ENCODE data around the gene ATP4A. TPM values are rescaled to one million over a fixed set of nuclear protein-coding genes. Genes with fewer than 3 reads are reported as not detected.

The ATP4A gene
- polyA plus RNA-seq, 4 donors: 0.36 TPM; not detected in 3

- H3K9me3 ChIP-seq (ENCODE audit: control insufficient read depth in 2 of 2, insufficient read depth in 1 of 2, low read depth in 1 of 2, low read length in 1 of 2): peaks cover 0 to 22% of the 10 kb centered on the region in 2 donors
- no peak overlapping the region for H3K4me3 ChIP-seq (ENCODE audit: low read depth in 1 of 3, low read length in 3 of 3)
- WGBS, 3 donors: 62 to 67% (median 67%) methylated on average over 7 of the region's 7 CpGs
- FAIRE-seq (no peak), DNase-seq (no peak)
- no peaks in the 10 kb centered on the region for H3K36me3 ChIP-seq (ENCODE audit: control insufficient read depth in 3 of 3, insufficient read depth in 2 of 3, low read depth in 1 of 3, low read length in 3 of 3)
- H3K4me1 ChIP-seq (ENCODE audit: control insufficient read depth in 3 of 3, insufficient read depth in 2 of 3, low read depth in 1 of 3, low read length in 2 of 3): no peaks in the 10 kb centered on the region
- no peaks in the 10 kb centered on the region for H3K27me3 ChIP-seq (ENCODE audit: control insufficient read depth in 3 of 3, insufficient read depth in 3 of 3, low read length in 3 of 3)
- no peak overlapping the region for H3K27ac ChIP-seq (ENCODE audit: low read depth in 1 of 3, low read length in 2 of 3)
These were observed 15.2 kb upstream of the ATP4A start for GRCh38 chr19:35578707-35579106.

DNA sequence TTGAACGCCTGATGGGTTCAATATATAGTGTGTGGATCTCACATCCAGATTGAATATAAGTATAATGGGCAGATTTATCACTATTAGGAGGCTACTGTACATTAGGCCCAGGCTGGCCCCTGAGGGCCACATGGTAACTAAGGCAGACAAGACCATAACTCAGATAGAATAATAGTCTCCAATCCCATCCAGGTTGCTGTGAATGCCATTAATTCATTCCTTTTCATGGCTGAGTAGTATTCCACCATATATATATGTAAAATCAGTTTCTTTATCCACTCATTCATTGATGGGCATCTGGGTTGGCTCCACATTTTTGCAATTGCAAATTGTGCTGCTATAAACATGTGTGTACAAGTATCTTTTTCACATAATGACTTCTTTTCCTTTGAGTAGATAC lies 14.5 kb upstream of the ATP4A start:
- Histone ChIP-seq H3K27me3 (ENCODE audit: control insufficient read depth in 3 of 3, insufficient read depth in 3 of 3, low read length in 3 of 3) (no peaks in the 10 kb centered on the region), H3K27ac (ENCODE audit: low read depth in 1 of 3, low read length in 2 of 3) (no peak overlapping the region), H3K4me3 (ENCODE audit: low read depth in 1 of 3, low read length in 3 of 3) (no peak overlapping the region), H3K36me3 (ENCODE audit: control insufficient read depth in 3 of 3, insufficient read depth in 2 of 3, low read depth in 1 of 3, low read length in 3 of 3) (no peaks in the 10 kb centered on the region), H3K4me1 (ENCODE audit: control insufficient read depth in 3 of 3, insufficient read depth in 2 of 3, low read depth in 1 of 3, low read length in 2 of 3) (no peaks in the 10 kb centered on the region), H3K9me3 (ENCODE audit: control insufficient read depth in 2 of 2, insufficient read depth in 1 of 2, low read depth in 1 of 2, low read length in 1 of 2) (peaks cover 0 to 22% of the 10 kb centered on the region in 2 donors)
- FAIRE-seq: no peak
- WGBS, 3 donors: 86 to 93% (median 89%) methylated on average over 1 of the region's 1 CpG
- no peak for DNase-seq

DNA sequence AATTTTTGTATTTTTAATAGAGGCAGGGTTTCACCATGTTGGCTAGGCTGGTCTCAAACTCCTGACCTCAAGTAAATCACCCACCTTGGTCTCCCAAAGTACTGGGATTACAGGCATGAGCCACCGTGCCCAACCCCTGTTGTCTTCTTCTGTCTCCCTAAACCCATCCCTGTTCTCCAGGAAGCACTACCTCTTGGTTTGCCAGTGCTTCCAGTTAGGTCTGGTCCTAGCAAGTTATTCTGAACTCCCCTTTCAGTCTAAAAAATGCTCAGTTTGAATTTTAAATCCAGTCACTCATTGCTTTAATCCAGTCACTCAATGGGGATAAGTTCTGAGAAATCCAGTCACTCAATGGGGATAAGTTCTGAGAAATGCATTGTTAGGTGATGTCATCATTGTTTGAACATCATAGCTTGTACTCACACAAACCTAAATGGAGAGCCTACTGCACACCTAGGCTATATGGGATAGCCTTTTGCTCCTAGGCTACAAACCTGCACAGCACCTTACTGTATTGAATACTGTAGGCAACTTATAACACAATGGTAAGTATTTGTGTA lies 8.0 kb upstream of the ATP4A start:
- Histone ChIP-seq H3K27ac (ENCODE audit: low read depth in 1 of 3, low read length in 2 of 3) (no peak overlapping the region), H3K9me3 (ENCODE audit: control insufficient read depth in 2 of 2, insufficient read depth in 1 of 2, low read depth in 1 of 2, low read length in 1 of 2) (peaks cover 0 to 11% of the 10 kb centered on the region in 2 donors), H3K4me1 (ENCODE audit: control insufficient read depth in 3 of 3, insufficient read depth in 2 of 3, low read depth in 1 of 3, low read length in 2 of 3) (no peaks in the 10 kb centered on the region), H3K4me3 (ENCODE audit: low read depth in 1 of 3, low read length in 3 of 3) (no peak overlapping the region), H3K36me3 (ENCODE audit: control insufficient read depth in 3 of 3, insufficient read depth in 2 of 3, low read depth in 1 of 3, low read length in 3 of 3) (no peaks in the 10 kb centered on the region), H3K27me3 (ENCODE audit: control insufficient read depth in 3 of 3, insufficient read depth in 3 of 3, low read length in 3 of 3) (peaks cover 0 to 3% (median 0%) of the 10 kb centered on the region in 3 donors)
- no peak for DNase-seq
- FAIRE-seq: no peak
- WGBS, 3 donors: 91 to 100% (median 94%) methylated on average over 1 of the region's 1 CpG

DNA sequence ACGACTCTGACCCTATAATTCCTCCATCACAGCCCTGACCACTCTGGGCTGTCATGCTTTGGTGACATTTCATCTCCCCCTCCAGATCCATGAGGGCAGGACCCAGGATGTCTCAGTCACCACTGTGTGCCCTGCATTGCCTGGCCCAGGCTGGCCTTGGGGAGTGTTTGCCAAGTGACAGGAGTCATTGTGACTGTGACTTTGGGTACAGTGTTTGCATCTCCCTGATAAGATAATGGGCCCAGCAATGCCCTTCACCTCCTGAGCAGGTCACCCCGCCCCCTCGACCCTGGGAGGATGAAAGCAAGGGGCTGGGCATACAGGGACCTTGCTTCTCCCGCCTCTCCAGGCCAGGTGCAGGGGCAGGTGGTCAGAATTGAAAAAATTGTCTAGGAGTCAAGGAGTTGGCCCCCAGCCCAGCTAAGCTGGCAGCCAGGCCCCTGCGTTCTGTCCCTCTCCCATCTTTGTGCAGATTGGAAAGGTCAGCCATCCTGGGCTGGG lies 5.9 kb upstream of the ATP4A start:
- H3K4me3 ChIP-seq (ENCODE audit: low read depth in 1 of 3, low read length in 3 of 3): no peak overlapping the region
- no peaks in the 10 kb centered on the region for H3K9me3 ChIP-seq (ENCODE audit: control insufficient read depth in 2 of 2, insufficient read depth in 1 of 2, low read depth in 1 of 2, low read length in 1 of 2)
- no peaks in the 10 kb centered on the region for H3K4me1 ChIP-seq (ENCODE audit: control insufficient read depth in 3 of 3, insufficient read depth in 2 of 3, low read depth in 1 of 3, low read length in 2 of 3)
- DNase-seq: no peak
- FAIRE-seq: no peak
- peaks cover 0 to 3% (median 0%) of the 10 kb centered on the region in 3 donors for H3K27me3 ChIP-seq (ENCODE audit: control insufficient read depth in 3 of 3, insufficient read depth in 3 of 3, low read length in 3 of 3)
- WGBS, 3 donors: 17 to 48% (median 27%) methylated on average over 5 of the region's 5 CpGs
- H3K36me3 ChIP-seq (ENCODE audit: control insufficient read depth in 3 of 3, insufficient read depth in 2 of 3, low read depth in 1 of 3, low read length in 3 of 3): no peaks in the 10 kb centered on the region
- no peak overlapping the region for H3K27ac ChIP-seq (ENCODE audit: low read depth in 1 of 3, low read length in 2 of 3)

GRCh38 chr19:35566738-35567137 lies 3.3 kb upstream of the ATP4A start:
- DNase-seq (no peak), FAIRE-seq (no peak)
- Histone ChIP-seq H3K4me1 (ENCODE audit: control insufficient read depth in 3 of 3, insufficient read depth in 2 of 3, low read depth in 1 of 3, low read length in 2 of 3) (no peaks in the 10 kb centered on the region), H3K4me3 (ENCODE audit: low read depth in 1 of 3, low read length in 3 of 3) (no peak overlapping the region), H3K9me3 (ENCODE audit: control insufficient read depth in 2 of 2, insufficient read depth in 1 of 2, low read depth in 1 of 2, low read length in 1 of 2) (no peaks in the 10 kb centered on the region), H3K27ac (ENCODE audit: low read depth in 1 of 3, low read length in 2 of 3) (no peak overlapping the region), H3K36me3 (ENCODE audit: control insufficient read depth in 3 of 3, insufficient read depth in 2 of 3, low read depth in 1 of 3, low read length in 3 of 3) (no peaks in the 10 kb centered on the region), H3K27me3 (ENCODE audit: control insufficient read depth in 3 of 3, insufficient read depth in 3 of 3, low read length in 3 of 3) (peaks cover 0 to 3% (median 0%) of the 10 kb centered on the region in 3 donors)
- 77 to 79% (median 77%) methylated on average over 7 of the region's 7 CpGs for WGBS, 3 donors

- H3K9me3 ChIP-seq (ENCODE audit: control insufficient read depth in 2 of 2, insufficient read depth in 1 of 2, low read depth in 1 of 2, low read length in 1 of 2): no peaks in the 10 kb centered on the region
- DNase-seq: no peak
- no peak overlapping the region for H3K27ac ChIP-seq (ENCODE audit: low read depth in 1 of 3, low read length in 2 of 3)
- H3K27me3 ChIP-seq (ENCODE audit: control insufficient read depth in 3 of 3, insufficient read depth in 3 of 3, low read length in 3 of 3): peaks cover 0 to 4% (median 3%) of the 10 kb centered on the region in 3 donors
- no peaks in the 10 kb centered on the region for H3K36me3 ChIP-seq (ENCODE audit: control insufficient read depth in 3 of 3, insufficient read depth in 2 of 3, low read depth in 1 of 3, low read length in 3 of 3)
- no peak overlapping the region for H3K4me3 ChIP-seq (ENCODE audit: low read depth in 1 of 3, low read length in 3 of 3)
- 49 to 71% (median 50%) methylated on average over 12 of the region's 12 CpGs for WGBS, 3 donors
- FAIRE-seq: no peak
- no peaks in the 10 kb centered on the region for H3K4me1 ChIP-seq (ENCODE audit: control insufficient read depth in 3 of 3, insufficient read depth in 2 of 3, low read depth in 1 of 3, low read length in 2 of 3)
These were observed 1.8 kb upstream of the ATP4A start for GRCh38 chr19:35565016-35565856.

- Histone ChIP-seq H3K4me3 (ENCODE audit: low read depth in 1 of 3, low read length in 3 of 3) (no peak overlapping the region), H3K27me3 (ENCODE audit: control insufficient read depth in 3 of 3, insufficient read depth in 3 of 3, low read length in 3 of 3) (peaks cover 3 to 23% (median 11%) of the 10 kb centered on the region in 3 donors), H3K27ac (ENCODE audit: low read depth in 1 of 3, low read length in 2 of 3) (no peak overlapping the region), H3K9me3 (ENCODE audit: control insufficient read depth in 2 of 2, insufficient read depth in 1 of 2, low read depth in 1 of 2, low read length in 1 of 2) (no peaks in the 10 kb centered on the region), H3K36me3 (ENCODE audit: control insufficient read depth in 3 of 3, insufficient read depth in 2 of 3, low read depth in 1 of 3, low read length in 3 of 3) (no peaks in the 10 kb centered on the region), H3K4me1 (ENCODE audit: control insufficient read depth in 3 of 3, insufficient read depth in 2 of 3, low read depth in 1 of 3, low read length in 2 of 3) (no peaks in the 10 kb centered on the region)
- WGBS, 3 donors: 53 to 69% (median 68%) methylated on average over 2 of the region's 2 CpGs
- FAIRE-seq (no peak), DNase-seq (no peak)
These were observed 682 bp downstream of the ATP4A start for GRCh38 chr19:35562776-35563175.

DNA sequence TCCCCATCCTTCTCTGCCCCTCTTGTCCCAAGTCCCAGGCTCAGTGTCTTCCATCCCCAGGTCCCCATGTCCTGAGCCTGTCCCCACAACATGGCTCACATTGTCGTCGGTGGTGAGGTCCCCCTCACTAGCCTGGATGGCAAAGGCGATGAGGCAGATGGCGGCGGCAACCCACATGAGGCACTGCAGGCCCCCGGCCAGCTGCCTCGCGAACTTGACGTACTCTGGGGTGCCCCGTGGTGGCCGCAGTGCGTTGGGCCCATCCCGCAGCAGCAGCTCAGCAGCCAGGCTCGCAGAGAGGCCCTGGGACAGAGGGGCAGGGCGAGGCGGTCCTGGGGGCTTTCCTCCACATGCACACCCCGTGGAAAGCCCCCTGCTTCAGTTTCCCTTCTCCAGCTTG lies 1.1 kb downstream of the ATP4A start:
- FAIRE-seq (no peak), DNase-seq (no peak)
- H3K27ac ChIP-seq (ENCODE audit: low read depth in 1 of 3, low read length in 2 of 3): no peak overlapping the region
- H3K9me3 ChIP-seq (ENCODE audit: control insufficient read depth in 2 of 2, insufficient read depth in 1 of 2, low read depth in 1 of 2, low read length in 1 of 2): no peaks in the 10 kb centered on the region
- peaks cover 3 to 26% (median 11%) of the 10 kb centered on the region in 3 donors for H3K27me3 ChIP-seq (ENCODE audit: control insufficient read depth in 3 of 3, insufficient read depth in 3 of 3, low read length in 3 of 3)
- no peak overlapping the region for H3K4me3 ChIP-seq (ENCODE audit: low read depth in 1 of 3, low read length in 3 of 3)
- H3K36me3 ChIP-seq (ENCODE audit: control insufficient read depth in 3 of 3, insufficient read depth in 2 of 3, low read depth in 1 of 3, low read length in 3 of 3): no peaks in the 10 kb centered on the region
- H3K4me1 ChIP-seq (ENCODE audit: control insufficient read depth in 3 of 3, insufficient read depth in 2 of 3, low read depth in 1 of 3, low read length in 2 of 3): no peaks in the 10 kb centered on the region
- 56 to 62% (median 61%) methylated on average over 16 to 17 of the region's 17 CpGs for WGBS, 3 donors

Measured in small intestine (tissue), 7 donors.